Prostate gland (tissue), 2 donors: ENCODE measurements around the gene CMPK2.

Experiments used
- POLR2A ChIP-seq: fragments of 450-650 bp; IDR thresholded peaks from one replicate; pipeline ENCODE4 v1.6.1; 2016; ENCODE audit warnings: antibody characterized with exemption, mild to moderate bottlenecking
- POLR2AphosphoS5 ChIP-seq: sonication (generic); formaldehyde crosslinking; IDR thresholded peaks from one replicate; pipeline ENCODE4 v1.6.1; 2017; ENCODE audit warnings: antibody characterized with exemption
- TF ChIP-seq, protein P1 (sequence below), 4 experiments: fragments of 200-600 bp in 2 of 4; fragments of 450-650 bp in 2 of 4; sonication (generic) in 2 of 4; IDR thresholded peaks; 1 replicate in 3 of 4; 2 replicates in 1 of 4; pipeline ENCODE4 v1.5.1; 2016 to 2019; ENCODE audit warnings: antibody characterized with exemption in 4 of 4, mild to moderate bottlenecking in 2 of 4, moderate library complexity in 2 of 4

DNA sequence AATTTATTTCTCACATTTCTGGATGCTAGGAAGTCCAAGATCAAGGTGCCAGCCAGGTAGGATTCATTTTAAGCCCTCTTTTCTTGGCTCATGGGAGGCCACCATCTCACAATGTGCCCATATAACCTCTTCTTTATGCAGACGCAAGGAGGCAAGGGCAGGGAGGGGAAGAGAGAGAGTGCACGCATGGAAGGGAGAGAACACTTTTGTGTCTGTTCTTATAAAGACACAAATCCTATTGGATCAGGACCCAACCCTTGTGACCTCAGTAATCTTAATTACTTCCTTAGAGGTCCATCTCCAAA lies 32.5 kb downstream of the CMPK2 start:
- TF ChIP-seq, protein P1, sequence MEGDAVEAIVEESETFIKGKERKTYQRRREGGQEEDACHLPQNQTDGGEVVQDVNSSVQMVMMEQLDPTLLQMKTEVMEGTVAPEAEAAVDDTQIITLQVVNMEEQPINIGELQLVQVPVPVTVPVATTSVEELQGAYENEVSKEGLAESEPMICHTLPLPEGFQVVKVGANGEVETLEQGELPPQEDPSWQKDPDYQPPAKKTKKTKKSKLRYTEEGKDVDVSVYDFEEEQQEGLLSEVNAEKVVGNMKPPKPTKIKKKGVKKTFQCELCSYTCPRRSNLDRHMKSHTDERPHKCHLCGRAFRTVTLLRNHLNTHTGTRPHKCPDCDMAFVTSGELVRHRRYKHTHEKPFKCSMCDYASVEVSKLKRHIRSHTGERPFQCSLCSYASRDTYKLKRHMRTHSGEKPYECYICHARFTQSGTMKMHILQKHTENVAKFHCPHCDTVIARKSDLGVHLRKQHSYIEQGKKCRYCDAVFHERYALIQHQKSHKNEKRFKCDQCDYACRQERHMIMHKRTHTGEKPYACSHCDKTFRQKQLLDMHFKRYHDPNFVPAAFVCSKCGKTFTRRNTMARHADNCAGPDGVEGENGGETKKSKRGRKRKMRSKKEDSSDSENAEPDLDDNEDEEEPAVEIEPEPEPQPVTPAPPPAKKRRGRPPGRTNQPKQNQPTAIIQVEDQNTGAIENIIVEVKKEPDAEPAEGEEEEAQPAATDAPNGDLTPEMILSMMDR (IDR thresholded peaks at IDR 0.05) = no peak
- no peak for TF ChIP-seq POLR2A
- TF ChIP-seq POLR2AphosphoS5 = no peak
